ENCODE results near the gene TGIF2. TPM values are rescaled to one million over a fixed set of nuclear protein-coding genes. Genes with fewer than 3 reads are reported as not detected.

The TGIF2 gene
- total RNA-seq: 7.4 and 9.4 TPM in 2 replicates

GRCh38 chr20:36573103-36573797 is at the start of gene TGIF2:
TSS of gene TGIF2 (plus strand) at chr20:36573597. CDS start at chr20:36578775, 5,178 bp downstream.

GRCh38 chr20:36541227-36541767 is 32.1 kb upstream of the TGIF2 start, which contains the start of gene MYL9:
TSS of gene MYL9 (plus strand) at chr20:36541519. CDS start at chr20:36544885, 3,366 bp downstream.

GRCh38 chr20:36605399-36606157 is 32.2 kb downstream of the TGIF2 start, which contains the start of gene RAB5IF:
TSS of gene RAB5IF (plus strand) at chr20:36605779. CDS start at chr20:36605952, 173 bp downstream.

Other genes starting within 250 kb of the TGIF2 start
- 83.9 and 230 TPM in 2 replicates for gene MYL9, start 32.1 kb upstream of the TGIF2 start, total RNA-seq
- gene RAB5IF, start 32.2 kb downstream of the TGIF2 start, total RNA-seq: 88.7 and 112 TPM in 2 replicates
- not detected in 2 replicates for gene SLA2, start 72.6 kb downstream of the TGIF2 start, total RNA-seq
- gene NDRG3, start 172.5 kb downstream of the TGIF2 start, total RNA-seq: 12.4 and 15.6 TPM in 2 replicates
- 2.9 and 8.9 TPM in 2 replicates for gene DSN1, start 200.2 kb downstream of the TGIF2 start, total RNA-seq